Tibial nerve (tissue), 4 donors: ENCODE measurements around the gene HEXIM2.

Source experiments
- CTCF ChIP-seq, 5 experiments: fragments of 200-600 bp in 3 of 5; fragments of 450-650 bp in 2 of 5; sonication (generic) in 3 of 5; IDR thresholded peaks; one replicate each; pipeline ENCODE4 v1.5.1; 2016 to 2019; ENCODE audit warnings: antibody characterized with exemption in 5 of 5, mild to moderate bottlenecking in 3 of 5, moderate library complexity in 2 of 5
- EP300 ChIP-seq, 2 donors: sonication (generic); formaldehyde crosslinking; IDR thresholded peaks; one replicate each; pipeline ENCODE4 v1.6.1; 2017; ENCODE audit warnings: antibody characterized with exemption in 2 of 2, mild to moderate bottlenecking in 1 of 2
- POLR2A ChIP-seq, 2 donors: fragments of 450-650 bp; IDR thresholded peaks; one replicate each; pipeline ENCODE4 v1.6.1; 2017; ENCODE audit warnings: antibody characterized with exemption in 2 of 2, mild to moderate bottlenecking in 2 of 2, moderate library complexity in 2 of 2

GRCh38 chr17:45130681-45131615 lies 30.7 kb upstream of the HEXIM2 start:
- TF ChIP-seq CTCF (IDR thresholded peaks at IDR 0.05) (no peak), POLR2A (IDR thresholded peaks at IDR 0.05) (no peak), EP300 (IDR thresholded peaks at IDR 0.05) (no peak)
